DMS153 (cell line): ENCODE data around the gene LPIN2.
A peak's percentile ranks its signal among the peaks of the same experiment; 100 is the strongest.
"Not testable (repeated sequence)": the region's sequence is repeated elsewhere in the genome, so short reads cannot be mapped to it uniquely, and the experiment has no call there.

Experiments
- DNase-seq: peaks from one replicate; lab custom pipeline; 2025; lab: John Stamatoyannopoulos, UW

Gene LPIN2

GRCh38 chr18:3003766-3004165 lies 9.2 kb downstream of the LPIN2 start:
- DNase-seq, result not testable (repeated sequence)

GRCh38 chr18:3002732-3003131 lies 10.2 kb downstream of the LPIN2 start:
- DNase-seq, result no peak

GRCh38 chr18:2998644-2999043 lies 14.3 kb downstream of the LPIN2 start:
- no peak for DNase-seq

GRCh38 chr18:2997846-2998564 lies 14.9 kb downstream of the LPIN2 start:
- no peak for DNase-seq

GRCh38 chr18:2997429-2997828 lies 15.5 kb downstream of the LPIN2 start:
- no peak for DNase-seq

- DNase-seq, result no peak
Measured at GRCh38 chr18:2994603-2995432, 18.1 kb downstream of the LPIN2 start.

- DNase-seq, result no peak
Measured at GRCh38 chr18:2994020-2994589, 18.8 kb downstream of the LPIN2 start.

- DNase-seq, result no peak
Measured at GRCh38 chr18:2992995-2993877, 19.7 kb downstream of the LPIN2 start.

GRCh38 chr18:2990956-2991640 lies 21.8 kb downstream of the LPIN2 start:
- no peak for DNase-seq

GRCh38 chr18:2987876-2988790 lies 24.8 kb downstream of the LPIN2 start:
- no peak for DNase-seq

GRCh38 chr18:2986150-2986865 lies 26.6 kb downstream of the LPIN2 start:
- DNase-seq, result no peak

- DNase-seq, result no peak
Measured at GRCh38 chr18:2985628-2986027, 27.3 kb downstream of the LPIN2 start.

GRCh38 chr18:2984703-2985261 lies 28.2 kb downstream of the LPIN2 start:
- no peak for DNase-seq

- DNase-seq, result no peak
Measured at GRCh38 chr18:2984091-2984490, 28.9 kb downstream of the LPIN2 start.

- no peak for DNase-seq
Measured at GRCh38 chr18:2983296-2983695, 29.6 kb downstream of the LPIN2 start.

GRCh38 chr18:2982452-2983269 lies 30.3 kb downstream of the LPIN2 start:
- no peak for DNase-seq

GRCh38 chr18:2982022-2982421 lies 30.9 kb downstream of the LPIN2 start:
- DNase-seq, result no peak

- DNase-seq, result peak; percentile 4
Measured at GRCh38 chr18:2981212-2981728, 31.7 kb downstream of the LPIN2 start.
